Activated CD4-positive, CD25-positive, alpha-beta regulatory T cell treated with anti-CD3 and anti-CD28 coated beads, Interleukin-2, amount 50 U/mL, for 16 hours (primary cell): ENCODE measurements around the gene TADA2A.
A peak's percentile ranks its signal among the peaks of the same experiment; 100 is the strongest.

ENCODE experiments used
- DNase-seq: peaks from one replicate; pipeline ENCODE4 v3.0.0-alpha.2; 2020; ENCODE audit warnings: low read depth, low spot score

Gene TADA2A

DNA sequence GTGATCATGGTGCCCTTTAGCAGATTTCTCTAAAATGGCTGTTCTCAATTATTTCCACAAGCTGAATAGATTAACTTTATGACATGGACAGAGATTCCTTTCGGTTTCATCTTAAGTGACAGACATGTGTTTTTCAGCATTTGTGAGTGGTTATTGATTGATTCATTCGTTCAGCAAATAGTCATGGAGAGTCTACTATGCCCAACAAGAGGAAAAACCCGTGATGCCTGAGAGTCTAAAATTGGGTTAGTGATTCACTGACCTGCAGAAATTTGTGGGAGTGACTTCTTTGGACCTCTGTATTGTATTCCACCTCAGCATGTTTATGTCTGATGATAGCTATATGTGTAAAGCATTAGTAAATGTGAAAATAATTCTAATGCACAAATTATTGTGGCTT lies 55.0 kb downstream of the TADA2A start:
- DNase-seq: no peak

DNA sequence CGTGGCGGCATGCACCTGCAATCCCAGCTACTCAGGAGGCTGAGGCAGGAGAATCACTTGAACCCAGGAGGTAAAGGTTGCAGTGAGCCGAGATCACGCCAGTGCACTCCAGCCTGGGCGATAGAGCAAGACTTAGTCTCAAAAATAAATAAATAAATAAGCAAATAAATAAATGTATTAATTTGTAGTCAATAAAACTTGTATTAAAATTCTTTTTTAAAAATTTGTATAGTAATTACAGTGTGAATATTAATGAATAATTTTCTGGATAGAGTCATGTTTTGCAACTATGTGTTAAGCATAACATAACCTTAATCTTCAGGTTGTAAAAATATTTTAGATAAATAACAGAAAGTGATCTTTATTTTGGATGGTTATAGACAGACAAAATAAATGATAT lies 55.8 kb downstream of the TADA2A start:
- no peak for DNase-seq

DNA sequence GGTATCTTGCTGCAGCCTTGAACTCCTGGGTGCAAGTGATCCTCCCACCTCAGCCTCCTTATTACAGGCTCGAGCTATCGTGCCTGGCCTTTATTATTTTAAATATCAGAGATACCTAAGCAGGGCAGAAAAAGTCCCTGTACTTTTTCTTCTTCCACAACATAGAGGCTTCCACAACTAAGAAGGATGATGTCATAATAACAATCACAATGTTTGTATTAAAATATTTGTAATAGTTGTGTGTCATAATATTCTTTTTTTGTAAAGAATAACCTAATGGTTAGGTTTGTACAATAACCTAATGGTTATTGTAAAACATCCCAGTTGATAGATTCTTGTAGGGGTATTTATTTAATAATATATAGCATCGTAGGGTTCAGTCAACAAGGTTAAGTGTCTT lies 56.4 kb downstream of the TADA2A start:
- DNase-seq: no peak

DNA sequence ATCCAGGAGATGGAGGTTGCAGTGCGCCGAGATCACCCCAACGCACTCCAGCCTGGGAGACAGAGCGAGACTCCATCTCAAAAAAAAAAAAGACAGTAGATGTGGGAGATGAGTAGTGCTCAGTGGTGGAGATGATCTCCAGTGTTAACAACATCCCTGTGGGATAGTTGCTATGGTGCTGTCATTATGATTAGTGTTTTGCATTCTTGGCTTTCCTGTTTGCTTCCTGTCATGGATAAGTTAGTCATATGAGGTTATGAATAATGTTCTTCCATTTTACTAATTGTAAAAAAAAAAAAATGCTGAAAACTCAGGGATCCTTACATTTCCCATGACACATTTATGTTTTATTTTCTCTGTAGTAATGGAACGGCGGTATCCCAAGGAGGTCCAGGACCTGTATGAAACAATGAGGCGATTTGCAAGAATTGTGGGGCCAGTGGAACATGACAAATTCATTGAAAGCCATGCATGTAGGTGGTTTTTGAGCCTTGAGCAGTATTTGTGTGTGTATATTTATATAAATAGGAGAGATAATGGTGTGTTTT lies 58.5 kb downstream of the TADA2A start:
- DNase-seq: no peak

DNA sequence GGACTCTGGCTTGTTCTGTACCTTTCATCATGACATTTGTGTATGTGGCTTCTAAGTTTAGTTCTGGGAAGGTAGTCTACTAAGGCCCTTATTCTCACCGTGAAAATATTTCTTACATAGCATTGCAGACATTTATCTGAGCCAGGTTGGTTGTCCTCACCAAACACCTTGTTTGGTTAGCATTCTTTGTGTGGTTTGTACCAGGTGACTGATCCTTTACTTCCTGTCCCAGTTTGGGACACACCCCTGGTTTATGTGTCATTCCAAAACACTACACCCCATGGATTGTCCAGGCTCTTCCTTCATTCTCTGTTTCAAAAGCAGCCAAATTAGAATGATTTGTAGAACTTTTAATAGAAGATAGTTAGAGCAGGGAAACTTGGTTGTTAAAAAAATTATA lies 59.8 kb downstream of the TADA2A start:
- DNase-seq: no peak

DNA sequence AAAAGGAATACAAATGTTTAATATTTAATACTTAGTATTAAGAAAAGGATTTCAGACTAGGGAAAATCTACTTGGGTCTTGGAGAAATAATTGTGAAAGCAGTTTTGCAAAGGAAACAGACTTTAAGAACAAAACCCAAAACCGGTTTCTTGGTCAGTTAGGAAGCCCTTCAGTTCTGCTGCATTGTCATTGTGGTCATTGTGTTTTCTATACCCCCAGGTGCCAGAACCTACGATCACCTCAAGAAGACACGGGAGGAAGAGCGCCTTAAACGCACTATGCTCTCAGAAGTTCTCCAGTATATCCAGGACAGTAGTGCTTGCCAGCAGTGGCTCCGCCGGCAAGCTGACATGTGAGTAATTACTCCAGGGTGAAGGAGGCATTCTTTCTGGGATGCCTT lies 63.5 kb downstream of the TADA2A start:
- no peak for DNase-seq

DNA sequence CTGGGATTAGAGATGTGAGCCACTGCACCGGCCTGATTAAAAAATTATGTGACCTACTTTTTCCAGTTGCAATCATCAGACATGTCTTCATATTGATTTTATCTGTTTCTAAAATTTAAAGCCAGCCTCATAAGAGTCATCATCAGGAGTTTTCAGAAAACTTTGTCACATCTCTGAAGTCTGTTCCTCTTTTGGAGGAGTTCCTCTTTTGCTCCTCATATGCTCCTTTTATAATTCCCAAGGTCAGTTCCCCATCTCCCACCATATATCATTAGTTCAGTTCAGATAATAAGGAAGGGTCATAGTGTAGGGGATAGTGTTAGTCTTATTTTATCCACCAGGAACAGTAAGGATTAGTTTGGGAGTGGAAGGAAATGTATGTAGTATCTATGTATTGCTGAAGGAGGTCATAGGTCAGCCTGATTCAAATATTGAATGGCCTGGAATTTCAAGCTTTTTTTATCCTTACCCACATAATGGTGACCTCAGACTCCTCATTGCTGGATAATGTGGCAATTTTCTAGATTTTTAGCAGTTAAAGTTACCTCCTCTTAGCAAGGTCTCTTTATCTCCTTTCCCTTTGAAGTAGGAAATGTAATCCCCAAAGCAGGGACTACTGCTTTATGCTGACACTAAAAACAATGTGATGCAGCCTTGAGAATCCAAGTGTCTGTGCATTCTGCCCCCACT lies 69.2 kb downstream of the TADA2A start:
- no peak for DNase-seq

DNA sequence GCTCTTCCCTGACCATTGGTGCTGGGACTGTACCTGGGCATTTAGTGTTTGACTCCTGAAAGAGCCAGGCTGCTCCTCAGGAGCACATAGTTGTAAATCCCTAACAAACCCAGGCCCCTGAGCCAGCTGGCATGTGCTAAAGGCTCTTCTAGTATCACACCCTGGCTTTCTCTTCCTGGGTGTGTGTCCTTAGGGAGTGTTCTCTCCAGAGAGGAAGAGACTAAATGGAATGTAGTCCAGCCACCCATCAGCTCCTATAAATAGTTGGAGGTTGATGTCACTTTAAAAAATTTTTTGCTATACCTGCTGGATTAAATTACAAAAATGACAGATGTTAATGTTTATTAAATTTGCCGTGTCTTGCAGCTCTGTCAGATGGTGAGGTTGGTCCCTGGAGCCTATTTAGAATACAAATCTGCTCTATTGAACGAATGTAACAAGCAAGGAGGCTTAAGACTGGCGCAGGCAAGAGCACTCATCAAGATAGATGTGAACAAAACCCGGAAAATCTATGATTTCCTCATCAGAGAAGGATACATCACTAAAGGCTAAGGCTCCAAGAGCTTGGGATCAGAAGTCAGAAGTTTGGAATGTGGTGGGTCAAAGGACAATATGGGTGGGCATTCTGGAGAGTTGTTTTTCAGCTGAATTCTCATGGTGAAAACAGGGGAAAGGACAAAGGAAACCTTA lies 69.9 kb downstream of the TADA2A start:
- no peak for DNase-seq

DNA sequence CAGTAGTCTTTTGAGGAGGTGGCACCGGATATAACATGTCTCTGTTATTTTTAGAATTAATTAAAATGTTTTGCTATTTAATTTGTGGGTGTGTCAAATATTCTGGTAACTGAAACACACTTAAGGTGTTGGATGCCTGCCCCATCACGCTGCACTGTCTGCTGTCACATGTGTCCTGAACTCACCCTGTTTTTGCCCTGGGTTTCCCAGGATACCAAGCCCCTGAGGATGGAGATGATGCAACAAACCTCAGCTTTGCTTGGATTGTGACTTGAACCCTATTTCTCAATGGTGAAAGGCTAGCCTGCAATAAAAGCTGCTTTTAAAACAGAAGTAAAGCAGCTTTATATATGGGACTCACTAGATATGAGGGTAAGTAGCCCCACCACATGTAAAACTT lies 71.5 kb downstream of the TADA2A start:
- no peak for DNase-seq

DNA sequence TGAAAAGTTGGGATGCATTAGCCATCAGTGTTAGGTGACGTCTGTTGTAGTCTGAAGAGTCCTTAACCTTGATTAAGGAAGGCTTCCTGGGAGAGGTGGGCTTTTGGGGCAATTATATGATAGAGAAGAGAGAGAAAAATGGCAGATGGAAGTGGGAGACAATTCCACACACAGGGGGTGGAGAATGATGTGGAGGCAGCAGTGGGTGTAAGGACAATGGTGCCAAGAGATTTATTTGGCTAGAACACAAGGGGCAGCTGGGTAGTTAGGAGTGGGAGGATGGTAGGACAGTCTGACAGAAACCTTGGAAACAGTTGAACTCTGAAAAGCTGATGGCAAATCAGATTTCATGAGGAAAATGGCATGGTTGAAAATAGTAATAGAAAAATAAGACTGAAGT lies 72.3 kb downstream of the TADA2A start:
- DNase-seq: no peak

DNA sequence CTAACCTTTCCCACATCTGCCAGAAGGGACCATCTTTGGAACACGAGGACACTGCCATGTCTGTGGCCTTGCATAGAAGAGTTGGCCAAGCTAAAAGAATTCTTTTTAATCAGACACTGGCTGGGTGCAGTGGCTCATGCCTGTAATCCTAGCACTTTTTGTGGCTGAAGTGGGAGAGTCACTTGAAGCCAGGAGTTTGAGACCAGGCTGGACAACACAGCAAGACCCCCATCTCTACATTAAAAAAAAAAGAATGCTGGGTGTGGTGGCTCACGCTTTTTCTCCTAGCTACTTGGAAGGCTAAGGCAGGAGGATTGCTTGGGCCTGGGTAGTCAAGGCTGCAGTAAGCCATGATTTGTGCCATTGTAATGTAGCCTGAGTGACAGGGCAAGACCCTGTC lies 73.7 kb downstream of the TADA2A start:
- DNase-seq: no peak

DNA sequence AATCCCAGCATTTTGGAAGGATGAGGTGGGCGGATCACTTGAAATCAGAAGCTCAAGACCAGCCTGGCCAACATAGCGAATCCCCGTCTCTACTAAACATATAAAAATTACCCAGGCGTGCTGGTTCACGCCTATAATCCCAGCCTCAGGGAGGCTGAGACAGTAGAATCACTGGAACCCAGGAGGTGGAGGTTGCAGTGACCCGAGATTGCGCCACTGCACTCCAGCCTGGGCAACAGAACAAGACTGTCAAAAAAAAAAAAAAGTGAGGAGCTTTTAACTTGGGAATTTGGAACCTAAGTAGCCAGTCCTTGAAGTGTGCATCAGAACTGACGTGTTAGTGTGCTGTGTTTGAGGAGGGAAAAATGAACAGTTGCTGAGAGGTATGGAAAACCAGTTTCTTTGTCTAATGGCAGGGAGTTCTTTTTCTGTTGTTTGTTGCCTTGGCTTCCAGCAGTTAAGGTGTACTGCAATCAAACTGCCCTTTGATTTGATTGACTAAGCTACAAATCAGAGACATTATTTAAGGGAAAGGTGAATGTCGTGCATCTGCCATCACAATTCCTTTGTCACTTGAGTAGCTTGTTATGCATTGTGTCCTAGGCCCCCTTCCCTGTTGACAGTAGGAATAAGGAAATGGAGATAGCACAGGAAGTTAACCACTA lies 74.4 kb downstream of the TADA2A start:
- DNase-seq: no peak

DNA sequence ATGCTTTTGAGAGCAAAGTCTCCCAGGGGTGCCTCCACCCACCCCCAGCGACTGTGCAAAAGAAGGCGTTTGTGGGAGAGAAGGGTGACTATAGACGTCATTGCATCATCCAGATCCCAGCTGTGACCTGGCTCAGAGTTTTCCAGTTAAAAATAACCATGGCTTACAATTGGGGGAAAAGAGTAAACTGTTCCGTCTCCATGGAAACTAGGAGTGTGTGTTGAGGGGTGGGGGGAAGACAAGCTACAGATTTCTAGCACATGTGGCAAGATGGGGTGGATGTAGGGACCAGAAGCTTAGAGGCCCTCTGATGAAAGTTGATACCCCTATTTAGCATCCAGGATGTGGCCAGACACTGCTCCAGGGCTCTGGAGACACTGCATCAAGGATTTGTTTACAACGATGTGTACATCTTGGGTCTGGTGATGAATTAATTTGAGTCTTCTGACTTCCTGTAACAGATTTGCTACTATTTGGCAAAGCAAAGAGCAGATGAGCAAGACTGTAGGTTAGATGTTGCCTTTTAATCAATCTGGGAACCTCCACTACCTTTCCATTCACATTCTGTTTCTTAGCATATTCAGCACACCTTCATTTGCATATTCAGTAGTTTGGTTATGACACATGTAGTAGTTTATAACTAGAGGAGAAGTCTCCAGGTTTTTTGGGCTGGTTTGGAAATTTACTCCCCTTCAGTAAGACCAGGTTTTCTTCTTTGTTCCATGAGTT lies 76.8 kb downstream of the TADA2A start:
- no peak for DNase-seq

DNA sequence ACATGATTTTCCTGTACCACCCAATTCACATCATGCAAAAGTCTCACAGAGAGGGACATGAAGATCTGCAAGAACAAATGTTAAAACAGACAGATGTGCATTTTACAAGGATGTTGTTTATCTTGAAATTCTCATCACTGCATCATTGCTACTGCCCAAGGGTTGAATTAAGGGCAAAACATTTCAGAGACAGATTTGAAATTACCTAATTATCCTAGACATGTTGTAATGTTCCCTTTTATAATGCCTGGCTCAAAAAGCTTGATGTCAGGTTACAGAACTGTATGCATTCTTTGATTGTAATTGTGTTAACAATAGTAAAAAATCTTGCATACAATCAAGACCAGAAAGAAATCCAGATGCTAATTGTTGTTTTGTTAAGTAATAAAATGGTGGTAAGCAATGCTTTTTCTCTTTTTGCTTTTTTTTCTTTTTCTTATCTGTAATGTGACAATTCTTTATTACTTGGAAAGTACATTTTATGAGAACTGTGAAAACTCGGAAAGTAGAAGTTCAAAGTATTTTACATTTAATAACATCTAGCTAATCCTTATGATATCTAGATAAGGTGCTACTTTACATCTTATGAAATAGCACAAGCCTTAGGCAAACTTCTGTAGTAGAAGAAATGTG lies 79.4 kb downstream of the TADA2A start:
- no peak for DNase-seq

DNA sequence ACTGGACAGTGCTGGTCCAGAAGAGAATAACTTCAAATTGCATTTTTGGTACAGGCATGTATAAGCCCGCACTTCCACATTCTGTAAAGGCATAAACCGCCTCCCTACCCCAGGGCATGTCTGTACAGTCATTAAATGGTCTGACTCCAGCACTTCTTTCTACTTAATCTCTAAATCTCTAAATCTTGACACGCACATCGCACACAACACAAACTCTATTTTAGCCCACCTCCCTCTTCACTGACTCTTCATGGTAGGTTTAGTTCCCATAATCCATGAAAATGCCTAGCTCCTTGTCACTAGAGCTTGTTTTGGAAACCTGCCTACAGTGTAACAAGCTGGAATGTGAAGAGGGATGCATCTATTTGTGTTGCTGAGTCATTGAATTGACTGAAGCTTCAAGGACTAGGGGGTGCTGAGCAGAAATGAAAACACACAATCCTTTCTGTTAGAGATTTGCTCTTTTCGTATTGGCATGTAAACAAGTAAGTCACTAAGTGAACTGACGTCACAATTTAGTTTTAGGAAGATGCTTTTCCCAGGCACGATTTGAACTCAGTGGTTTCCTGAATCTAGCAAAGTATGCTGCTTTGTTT lies 81.4 kb downstream of the TADA2A start:
- no peak for DNase-seq

DNA sequence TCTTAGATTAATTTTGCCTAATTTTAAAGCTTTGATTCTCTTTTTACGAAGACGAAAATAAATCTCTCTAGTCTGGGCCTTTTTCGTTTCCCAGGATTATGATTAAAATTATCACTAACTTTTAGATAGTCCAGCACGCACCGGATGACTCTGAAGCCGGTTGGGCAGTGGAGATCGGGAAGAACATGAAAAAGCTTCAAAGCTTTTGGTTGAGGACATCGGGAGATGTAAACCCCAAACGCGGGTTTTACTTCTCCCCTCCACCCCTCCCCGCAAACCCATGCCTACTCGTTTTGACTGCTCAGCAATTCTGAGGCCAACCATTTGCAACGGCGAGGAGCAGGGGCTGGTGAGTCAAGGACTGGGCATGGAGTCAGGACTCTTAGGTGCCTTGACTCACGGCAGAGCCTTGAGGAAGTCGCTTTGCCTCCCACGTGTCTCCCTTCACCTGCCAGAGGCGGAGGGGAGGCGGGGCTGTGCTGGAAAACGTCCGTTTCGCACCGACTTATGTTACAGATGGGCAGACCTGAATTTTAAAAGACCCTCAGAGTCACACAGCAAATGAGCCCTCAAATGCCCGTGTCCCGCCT lies 82.0 kb downstream of the TADA2A start:
- peak; percentile 17 for DNase-seq

DNA sequence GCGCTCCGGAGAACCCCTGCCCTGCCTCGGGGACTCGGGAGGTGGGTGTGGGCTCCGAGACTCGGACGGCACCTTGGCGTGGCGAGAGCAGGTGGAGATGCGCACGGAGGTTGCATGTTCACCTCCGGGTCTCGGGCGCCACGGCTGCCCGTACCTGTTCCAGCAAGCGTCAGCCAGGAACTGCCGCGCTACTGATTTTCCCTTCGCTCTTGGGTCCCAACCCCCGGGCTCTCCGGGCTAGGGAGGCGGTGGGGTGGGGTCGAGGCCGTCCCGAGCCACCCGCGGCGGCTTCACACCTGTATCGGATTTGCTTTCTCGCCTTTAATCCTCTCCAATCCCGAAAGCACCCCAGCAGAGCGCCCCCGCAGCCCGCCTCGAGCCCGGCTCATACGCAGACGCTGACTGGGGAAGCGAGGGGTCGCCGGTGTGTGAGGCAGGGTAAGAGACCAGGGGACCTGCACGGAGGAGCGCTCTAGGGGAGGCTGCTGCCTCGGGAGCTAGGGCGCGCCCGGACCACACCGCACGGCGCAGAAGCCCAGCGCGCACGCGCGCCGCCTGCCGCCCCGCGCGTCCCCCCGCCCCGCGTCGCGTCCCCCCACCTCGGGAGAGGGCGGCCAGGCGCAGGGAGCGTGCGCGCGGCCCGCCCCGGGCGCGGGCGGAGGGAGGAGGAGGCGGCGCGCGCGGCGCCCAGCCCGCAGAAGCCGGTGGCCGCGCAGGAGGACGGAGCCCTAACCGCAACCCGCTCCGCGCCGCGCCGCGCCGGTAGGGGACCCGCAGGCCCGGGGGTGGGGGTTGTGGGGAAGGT lies 82.7 kb downstream of the TADA2A start, which contains the start of gene DUSP14:
TSS of gene DUSP14 (plus strand) at position 695 of the 805 bp plus-strand sequence. CDS start 22,382 bp downstream, outside the sequence.
- peak; percentile 46 for DNase-seq

DNA sequence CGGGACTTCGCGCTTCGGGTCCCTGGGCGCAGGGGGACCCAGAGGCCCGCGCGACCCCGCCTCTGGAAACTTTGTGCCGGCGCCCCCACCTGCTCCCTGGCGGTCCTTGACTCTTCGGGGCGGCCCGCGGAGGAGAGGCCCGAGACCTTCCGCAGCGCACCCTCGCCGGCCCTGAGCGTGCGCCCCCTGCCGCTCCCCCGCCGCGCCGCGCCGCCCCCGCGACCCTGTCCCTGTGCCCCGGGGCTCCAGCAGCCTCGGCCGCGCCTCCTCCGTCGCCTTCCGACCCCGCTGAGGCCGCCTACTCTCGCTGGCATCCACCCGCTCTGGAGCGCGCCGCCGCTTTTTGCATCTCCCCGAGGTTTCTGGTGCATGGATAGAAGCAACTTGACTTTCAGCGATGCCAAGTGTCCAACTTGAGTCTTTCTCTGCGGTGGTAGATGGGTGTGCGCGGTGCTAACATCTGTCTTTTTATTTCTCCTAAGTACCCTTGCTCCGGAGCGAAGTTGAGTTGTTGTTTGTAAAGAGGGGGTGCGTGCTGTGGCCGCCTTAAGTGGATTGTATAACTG lies 83.4 kb downstream of the TADA2A start:
- peak; percentile 40 for DNase-seq
